ENCODE measurements around the gene EGLN3.

EGLN3 gene

GRCh38 chr14:33954016-33954598 lies 3.2 kb upstream of the EGLN3 start:
- no peak overlapping the region for H3K4me3 ChIP-seq (ENCODE audit: low read length)
- DNase-seq (ENCODE audit: low read depth), result no peak
- no peak for TF ChIP-seq CTCF (conservative IDR thresholded peaks at IDR 0.05; ENCODE audit: low read length)

- H3K4me3 ChIP-seq (ENCODE audit: low read length), result no peak overlapping the region
- TF ChIP-seq CTCF (conservative IDR thresholded peaks at IDR 0.05; ENCODE audit: low read length), result no peak
- no peak for DNase-seq (ENCODE audit: low read depth)
Observed at GRCh38 chr14:33952541-33952940, 1.7 kb upstream of the EGLN3 start.

DNA sequence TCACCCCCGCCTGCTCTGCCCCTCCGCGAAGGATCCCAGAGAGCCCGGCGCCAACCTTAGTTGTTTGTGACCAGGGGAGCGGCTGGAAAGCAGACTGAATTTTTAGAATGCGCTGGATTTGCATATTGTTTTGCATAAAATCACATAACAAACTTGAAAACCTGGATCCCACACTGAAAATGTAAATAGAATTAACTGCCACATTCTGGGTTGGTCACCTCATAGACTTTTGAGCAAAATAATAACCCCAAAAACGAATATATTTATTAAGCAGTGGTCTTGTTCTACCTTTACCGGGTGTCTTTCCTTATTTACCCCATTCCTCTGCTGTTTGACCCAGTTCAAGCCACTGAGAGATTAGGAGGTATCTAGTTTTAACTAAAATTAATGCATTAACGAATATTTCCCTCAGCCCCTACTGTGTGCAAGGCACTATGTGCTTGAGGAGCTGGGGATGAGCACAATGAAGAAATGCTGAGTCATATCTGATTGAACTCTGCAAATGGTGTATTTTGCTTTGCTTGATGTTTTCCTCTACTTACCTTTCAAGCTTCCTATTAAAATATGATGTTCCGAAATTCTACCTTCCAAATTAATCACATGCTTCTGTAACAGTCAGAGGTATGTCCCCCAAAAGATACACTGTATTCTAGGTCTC lies 438 bp upstream of the EGLN3 start:
- H3K4me3 ChIP-seq (ENCODE audit: low read length), result peak overlapping the region; percentile 65
- no peak for TF ChIP-seq CTCF (conservative IDR thresholded peaks at IDR 0.05; ENCODE audit: low read length)
- DNase-seq (ENCODE audit: low read depth), result no peak

DNA sequence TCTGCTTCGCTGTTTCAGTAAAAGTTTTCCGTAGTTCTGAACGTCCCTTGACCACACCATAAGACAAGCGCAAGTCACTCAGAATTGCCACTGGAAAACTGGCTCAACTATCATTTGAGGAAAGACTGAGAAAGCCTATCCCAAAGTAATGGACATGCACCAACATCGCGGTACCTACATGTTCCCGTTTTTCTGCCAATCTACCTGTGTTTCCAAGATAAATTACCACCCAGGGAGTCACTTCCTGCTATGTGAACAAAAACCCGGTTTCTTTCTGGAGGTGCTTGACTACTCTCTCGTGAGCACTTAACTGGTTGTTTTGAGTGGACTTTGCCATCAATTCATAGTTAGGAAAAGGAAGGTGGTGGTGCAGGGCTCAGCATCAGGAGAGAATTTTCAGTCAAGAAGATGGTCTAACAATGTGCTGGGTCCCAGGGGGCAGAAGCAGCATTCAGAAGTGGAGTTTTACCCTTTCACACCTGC lies 1.4 kb downstream of the EGLN3 start:
- DNase-seq (ENCODE audit: low read depth), result no peak
- TF ChIP-seq CTCF (conservative IDR thresholded peaks at IDR 0.05; ENCODE audit: low read length), result no peak
- no peak overlapping the region for H3K4me3 ChIP-seq (ENCODE audit: low read length)

DNA sequence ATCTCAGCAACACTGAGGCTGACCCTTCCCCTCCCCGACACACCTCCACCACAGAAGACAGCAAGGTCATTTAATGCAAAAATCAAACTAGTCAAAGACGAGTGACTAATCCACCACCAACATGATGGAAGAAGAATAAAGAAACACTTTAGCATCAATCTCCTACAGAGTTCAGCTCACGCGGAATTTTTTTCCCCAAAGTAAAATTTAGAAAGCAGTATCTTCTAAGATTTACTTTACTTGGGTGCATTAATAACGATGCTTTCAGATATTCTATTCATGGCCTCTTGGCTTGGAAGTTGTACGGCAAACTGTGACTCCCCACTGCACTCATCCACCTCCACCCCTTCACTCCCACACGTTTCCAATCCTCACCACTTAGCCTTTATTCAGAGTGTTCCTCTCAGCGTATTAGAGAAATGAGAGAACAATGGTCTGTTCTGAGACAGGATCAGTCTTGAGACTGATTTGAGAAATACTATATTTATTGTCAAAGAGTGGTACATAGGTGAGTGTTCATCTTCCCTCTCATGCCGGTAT lies 1.9 kb downstream of the EGLN3 start:
- no peak overlapping the region for H3K4me3 ChIP-seq (ENCODE audit: low read length)
- DNase-seq (ENCODE audit: low read depth), result no peak
- no peak for TF ChIP-seq CTCF (conservative IDR thresholded peaks at IDR 0.05; ENCODE audit: low read length)

GRCh38 chr14:33948145-33948868 lies 2.6 kb downstream of the EGLN3 start:
- no peak for DNase-seq (ENCODE audit: low read depth)
- H3K4me3 ChIP-seq (ENCODE audit: low read length), result no peak overlapping the region
- no peak for TF ChIP-seq CTCF (conservative IDR thresholded peaks at IDR 0.05; ENCODE audit: low read length)
